CD1c-positive myeloid dendritic cell (primary cell): ENCODE measurements around the gene SIGLEC7.
A peak's percentile ranks its signal among the peaks of the same experiment; 100 is the strongest.
"Not testable (repeated sequence)": the region's sequence is repeated elsewhere in the genome, so short reads cannot be mapped to it uniquely, and the experiment has no call there.

Experiments
- DNase-seq: peaks from one replicate; pipeline ENCODE4 v3.0.0-alpha.2; 2016; ENCODE audit errors: extremely low spot score

The SIGLEC7 gene

DNA sequence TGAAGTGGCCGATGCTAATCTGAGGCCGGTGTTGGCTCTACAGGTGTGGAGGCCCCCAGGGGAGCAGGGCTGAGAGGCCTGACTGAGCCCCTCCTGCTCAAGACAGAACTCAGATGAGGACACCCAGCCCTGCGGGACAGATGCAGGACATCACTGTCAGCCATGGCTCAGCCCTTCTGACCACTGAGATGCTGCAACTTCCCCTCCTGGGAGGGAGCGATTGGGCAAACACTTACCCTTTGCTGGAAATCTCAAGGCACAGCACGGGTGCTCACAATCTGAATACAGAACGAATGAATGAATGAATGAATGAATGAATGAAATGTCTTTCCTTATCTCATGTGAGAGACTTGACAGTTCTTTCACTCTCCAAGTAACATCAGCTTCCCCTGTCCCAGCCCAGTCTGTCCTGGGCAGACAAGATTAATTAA lies 3.5 kb upstream of the SIGLEC7 start:
- DNase-seq, result peak; percentile 89

GRCh38 chr19:51139299-51140014 lies 2.6 kb upstream of the SIGLEC7 start:
- DNase-seq, result peak; percentile 88

GRCh38 chr19:51140441-51140840 lies 1.7 kb upstream of the SIGLEC7 start:
- DNase-seq, result no peak

- DNase-seq, result no peak
Measured at GRCh38 chr19:51141181-51141580, 920 bp upstream of the SIGLEC7 start.

- DNase-seq, result not testable (repeated sequence)
Measured at GRCh38 chr19:51142809-51143475, 841 bp downstream of the SIGLEC7 start.

DNA sequence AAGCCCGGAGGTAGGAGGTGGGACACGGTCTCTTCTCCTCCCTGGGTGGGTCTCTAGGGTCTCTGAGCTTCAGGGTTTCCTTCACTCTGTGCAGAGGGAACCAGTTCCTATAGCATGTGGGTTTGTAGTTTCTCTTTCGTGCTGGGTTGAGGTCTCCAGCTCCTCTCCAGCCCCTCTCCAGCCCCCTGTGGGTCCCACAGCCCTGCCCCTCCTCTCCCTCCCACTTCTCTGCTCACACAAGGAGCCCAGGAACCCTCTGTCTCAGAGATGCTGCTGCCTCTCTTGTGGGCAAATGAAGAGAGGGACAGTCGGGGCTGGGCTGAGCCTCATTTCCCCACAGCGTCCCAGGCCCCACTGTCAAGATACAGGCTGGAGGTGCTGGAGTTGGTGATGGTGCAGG lies 1.4 kb downstream of the SIGLEC7 start:
- DNase-seq, result no peak

DNA sequence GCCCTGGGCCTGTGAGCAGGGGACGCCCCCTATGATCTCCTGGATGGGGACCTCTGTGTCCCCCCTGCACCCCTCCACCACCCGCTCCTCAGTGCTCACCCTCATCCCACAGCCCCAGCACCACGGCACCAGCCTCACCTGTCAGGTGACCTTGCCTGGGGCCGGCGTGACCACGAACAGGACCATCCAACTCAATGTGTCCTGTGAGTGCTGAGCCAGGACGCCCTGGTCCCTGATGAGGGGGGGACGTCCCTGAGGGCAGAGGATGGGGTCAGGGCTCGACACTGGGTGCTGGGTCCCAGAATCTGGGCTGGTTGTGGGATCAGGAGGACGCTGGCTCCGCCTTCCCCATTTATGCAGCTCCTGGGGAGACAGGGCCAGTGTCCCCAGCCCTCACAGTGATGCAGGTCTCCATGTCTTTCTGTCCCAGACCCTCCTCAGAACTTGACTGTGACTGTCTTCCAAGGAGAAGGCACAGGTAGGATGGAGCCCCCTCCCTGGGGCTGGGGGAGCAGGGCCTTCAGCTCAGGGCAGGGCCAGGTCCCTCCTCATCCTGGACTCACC lies 2.5 kb downstream of the SIGLEC7 start:
- DNase-seq, result no peak

DNA sequence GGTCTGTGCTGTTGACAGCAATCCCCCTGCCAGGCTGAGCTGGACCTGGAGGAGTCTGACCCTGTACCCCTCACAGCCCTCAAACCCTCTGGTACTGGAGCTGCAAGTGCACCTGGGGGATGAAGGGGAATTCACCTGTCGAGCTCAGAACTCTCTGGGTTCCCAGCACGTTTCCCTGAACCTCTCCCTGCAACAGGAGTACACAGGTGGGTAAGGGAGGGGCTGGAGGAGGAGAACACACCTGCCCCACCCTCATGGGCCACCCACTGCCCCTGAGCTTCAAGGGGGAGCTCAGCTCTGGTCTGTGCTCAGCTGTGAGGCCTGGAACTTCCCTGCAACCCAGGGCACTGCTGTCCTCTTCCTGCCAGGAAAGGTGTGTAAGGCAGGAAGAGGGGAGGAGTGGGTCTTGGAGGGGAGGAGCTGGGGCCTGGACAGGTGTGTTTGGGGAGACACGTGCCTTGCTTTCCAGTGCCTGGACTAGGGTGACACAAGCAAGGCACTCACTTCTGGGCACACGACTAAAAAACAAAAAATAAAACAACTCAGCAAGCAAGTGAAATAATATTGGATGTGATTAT lies 3.9 kb downstream of the SIGLEC7 start:
- no peak for DNase-seq

- no peak for DNase-seq
Measured at GRCh38 chr19:51146751-51147150, 4.7 kb downstream of the SIGLEC7 start.

DNA sequence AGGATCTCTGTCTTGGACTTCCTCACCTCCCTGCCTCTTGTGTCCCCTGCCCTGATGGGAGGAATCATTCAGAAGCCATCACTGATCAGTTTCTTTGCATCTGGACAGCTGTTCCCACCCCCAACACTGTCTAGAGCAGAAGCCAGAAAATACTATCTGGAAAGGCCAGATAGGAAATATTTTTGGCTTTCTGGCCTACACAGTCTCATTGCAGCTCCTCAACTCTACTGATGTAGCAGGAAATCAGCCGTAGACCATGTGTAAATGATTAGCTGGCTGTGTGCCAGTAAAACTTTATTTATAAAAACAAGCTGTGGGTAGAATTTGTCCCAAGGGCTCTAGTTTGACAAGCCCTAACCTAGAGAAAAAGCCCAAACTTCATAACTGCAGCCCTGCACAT lies 5.6 kb downstream of the SIGLEC7 start:
- DNase-seq, result no peak

GRCh38 chr19:51148580-51148979 lies 6.5 kb downstream of the SIGLEC7 start:
- DNase-seq, result peak; percentile 59

- no peak for DNase-seq
Measured at GRCh38 chr19:51150627-51151026, 8.5 kb downstream of the SIGLEC7 start.

DNA sequence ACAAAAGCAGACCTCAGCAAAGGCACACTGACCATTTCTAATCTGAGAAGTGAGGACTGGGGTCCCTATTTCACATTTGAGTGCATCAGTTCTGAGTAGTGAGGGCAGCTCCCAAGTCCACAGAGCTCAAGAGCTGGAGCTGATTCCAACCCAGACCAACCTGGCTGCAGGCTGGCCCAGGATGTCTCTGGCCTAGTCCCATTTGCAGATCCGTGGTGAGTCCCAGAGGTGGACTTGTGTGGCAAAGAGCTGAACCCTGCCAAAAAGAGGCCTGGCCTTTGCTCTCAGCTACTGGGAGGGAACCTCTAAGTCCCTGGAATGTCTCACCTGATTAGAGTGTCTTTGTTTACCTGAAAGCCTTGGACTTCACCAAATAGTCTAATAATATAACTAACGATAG lies 14.6 kb downstream of the SIGLEC7 start:
- DNase-seq, result no peak

GRCh38 chr19:51157265-51157664 lies 15.2 kb downstream of the SIGLEC7 start:
- no peak for DNase-seq

GRCh38 chr19:51158474-51159129 lies 16.5 kb downstream of the SIGLEC7 start:
- DNase-seq, result peak; percentile 79

DNA sequence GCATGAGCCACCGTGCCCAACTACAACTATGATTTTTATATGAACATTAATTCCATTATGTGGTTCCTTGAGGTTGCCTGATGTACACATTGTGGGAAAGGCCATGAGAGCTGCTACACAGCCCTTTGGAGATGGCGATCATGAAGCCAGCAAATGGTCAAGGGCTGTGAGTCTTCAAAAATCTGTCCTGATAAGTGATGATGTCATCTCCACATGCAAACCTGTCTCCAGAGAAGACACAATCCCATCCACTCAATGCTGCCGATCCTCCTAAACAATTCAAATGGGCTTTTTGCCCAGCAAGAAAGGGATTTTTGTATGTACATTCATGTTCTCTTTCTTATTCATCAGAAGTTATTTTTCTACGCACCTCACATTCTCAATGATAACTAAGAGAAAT lies 17.6 kb downstream of the SIGLEC7 start:
- no peak for DNase-seq

- DNase-seq, result no peak
Measured at GRCh38 chr19:51161266-51161665, 19.2 kb downstream of the SIGLEC7 start.

GRCh38 chr19:51161867-51162496 lies 19.9 kb downstream of the SIGLEC7 start:
- DNase-seq, result no peak

DNA sequence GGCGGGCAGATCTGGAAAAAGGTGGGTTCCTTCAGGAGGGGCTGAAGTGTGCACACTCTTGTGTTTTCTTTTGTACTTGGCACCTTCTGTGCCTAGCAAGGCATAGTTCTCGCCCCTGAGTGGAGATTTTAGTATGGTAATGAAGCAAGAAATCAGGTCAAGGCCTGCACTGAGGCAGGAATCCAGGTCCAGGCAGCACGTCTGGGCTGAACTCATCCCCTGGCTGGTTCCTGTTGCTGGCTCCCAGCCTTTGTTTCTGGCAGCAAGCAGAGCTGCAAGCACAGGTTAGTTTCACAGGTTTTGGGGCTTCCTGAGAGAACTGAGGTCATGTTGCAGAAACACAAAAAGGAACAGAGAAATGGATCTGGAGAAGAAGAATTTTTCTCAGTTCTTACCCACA lies 21.2 kb downstream of the SIGLEC7 start:
- no peak for DNase-seq

GRCh38 chr19:51164215-51164614 lies 22.1 kb downstream of the SIGLEC7 start:
- no peak for DNase-seq

GRCh38 chr19:51166846-51167490 lies 24.9 kb downstream of the SIGLEC7 start:
- DNase-seq, result peak; percentile 86
